ENCODE results near the gene ADM5.

- TF ChIP-seq POLR2AphosphoS5 (IDR thresholded peaks at IDR 0.05; ENCODE audit: low read depth, low read length) (no peak), REST (IDR thresholded peaks at IDR 0.05; ENCODE audit: insufficient read depth in 1 of 2, low read depth in 2 of 2, low read length in 1 of 2) (no peak), CTCF (IDR thresholded peaks at IDR 0.05) (no peak)
Measured at GRCh38 chr19:49645995-49646394, 43.4 kb upstream of the ADM5 start.

Measured in Panc1 (cell line).